Adrenal gland (tissue), 12 donors: Measurements from ENCODE around the gene ADAMTSL1. TPM values are rescaled to one million over a fixed set of nuclear protein-coding genes. Genes with fewer than 3 reads are reported as not detected.

Experiments
- DNase-seq, 7 donors: peaks; one replicate each; pipeline ENCODE4 v3.0.0-alpha.2; 2019 to 2020
- H3K27ac ChIP-seq, 5 donors: fragments of 200-600 bp; sonication (generic) in 4 of 5; 1 replicate in 3 of 5; 2 replicates in 2 of 5; pipeline versions ENCODE4 v1.5.1 to v1.8.0; 2016 to 2020; ENCODE audit warnings: mild to moderate bottlenecking in 1 of 5
- H3K27me3 ChIP-seq: fragments of 200-600 bp; 2 replicates; pipeline ENCODE4 v1.8.0; 2021
- H3K36me3 ChIP-seq, 2 donors: fragments of 200-600 bp; replicated peaks in 1 of 2; 1 replicate in 1 of 2; 2 replicates in 1 of 2; pipeline versions ENCODE4 v1.5.1 to v1.8.0; 2018 to 2022
- H3K4me1 ChIP-seq, 2 donors: fragments of 200-600 bp; replicated peaks in 1 of 2; 1 replicate in 1 of 2; 2 replicates in 1 of 2; pipeline versions ENCODE4 v1.5.1 to v1.8.0; 2018 to 2021
- H3K4me3 ChIP-seq, 4 donors: fragments of 200-600 bp; sonication (generic) in 3 of 4; one replicate each; pipeline ENCODE4 v1.5.1; 2016 to 2018
- H3K9me3 ChIP-seq, 3 donors: fragments of 200-600 bp; sonication (generic) in 1 of 3; replicated peaks in 1 of 3; 1 replicate in 2 of 3; 2 replicates in 1 of 3; pipeline versions ENCODE4 v1.5.1 to v1.8.0; 2016 to 2021
- POLR2A ChIP-seq, 2 donors: fragments of 450-650 bp; IDR thresholded peaks; one replicate each; pipeline ENCODE4 v1.6.1; 2017; ENCODE audit warnings: antibody characterized with exemption in 2 of 2, mild to moderate bottlenecking in 2 of 2, moderate library complexity in 1 of 2
- WGBS, 4 donors: extraction: QIAGEN DNeasy Blood & Tissue Kit in 2 of 4; methylation state at CpG; one replicate each; pipeline versions ENCODE4 v1.1.5 to v1.1.7; 2013 to 2017; 5-methylcytosine and 5-hydroxymethylcytosine counted together
- intact Hi-C, 2 donors: fragments of 100-400 bp; cut with DNase I; formaldehyde crosslinking; loops; one replicate each; pipeline versions ENCODE4 v1.14.1 to v1.15.0; 2022 to 2023
- polyA plus RNA-seq, 3 donors: library from polyadenylated mRNA; stranded (reverse); fragments of 200-250 nt in 2 of 3; fragments of 350-450 nt in 1 of 3; fragmentation: Illumina TruSeq in 1 of 3; extraction: RNeasy Lipid Tissue Mini Kit (QIAGEN cat#74804) in 1 of 3; gene quantifications; one replicate each; pipeline ENCODE4 v1.2.3, GENCODE V29; 2013 to 2014
- total RNA-seq, 9 donors: library from RNA; depleted of rRNA in 4 of 9; stranded (reverse); fragments of >200 nt in 4 of 9; fragments of 120-200 nt in 1 of 9; fragmentation: NEBNext Ultra II Directional in 1 of 9; extraction: Animal tissue kit (Norgen Biotek cat#: 25700) in 1 of 9; gene quantifications; one replicate each; pipeline versions ENCODE4 v1.1.0 to v1.2.4, GENCODE V29; 2013 to 2023
- TF ChIP-seq, protein P1 (sequence below), 6 experiments: fragments of 450-650 bp in 4 of 6; fragments of 200-600 bp in 2 of 6; sonication (generic) in 1 of 6; IDR thresholded peaks; 1 replicate in 5 of 6; 2 replicates in 1 of 6; pipeline versions ENCODE4 v1.5.1 to v1.8.0; 2016 to 2021; ENCODE audit warnings: antibody characterized with exemption in 6 of 6, mild to moderate bottlenecking in 2 of 6, moderate library complexity in 1 of 6
- donor health status: healthy with polysubstance abuse.
- donor health status: Bipolar disorder and iron deficiency.
- donor health status: DM: yes; HTN: yes; CAD: no.
- donor health status: DM: no; HTN: no; CAD: no.
- donor health status: DM: no; HTN: no; CAD: no.
- donor health status: DM: yes; HTN: yes; CAD: no.

Gene ADAMTSL1
- total and polyA plus RNA-seq, 12 donors = 4.9 to 38.1 (median 20.6) TPM

DNA sequence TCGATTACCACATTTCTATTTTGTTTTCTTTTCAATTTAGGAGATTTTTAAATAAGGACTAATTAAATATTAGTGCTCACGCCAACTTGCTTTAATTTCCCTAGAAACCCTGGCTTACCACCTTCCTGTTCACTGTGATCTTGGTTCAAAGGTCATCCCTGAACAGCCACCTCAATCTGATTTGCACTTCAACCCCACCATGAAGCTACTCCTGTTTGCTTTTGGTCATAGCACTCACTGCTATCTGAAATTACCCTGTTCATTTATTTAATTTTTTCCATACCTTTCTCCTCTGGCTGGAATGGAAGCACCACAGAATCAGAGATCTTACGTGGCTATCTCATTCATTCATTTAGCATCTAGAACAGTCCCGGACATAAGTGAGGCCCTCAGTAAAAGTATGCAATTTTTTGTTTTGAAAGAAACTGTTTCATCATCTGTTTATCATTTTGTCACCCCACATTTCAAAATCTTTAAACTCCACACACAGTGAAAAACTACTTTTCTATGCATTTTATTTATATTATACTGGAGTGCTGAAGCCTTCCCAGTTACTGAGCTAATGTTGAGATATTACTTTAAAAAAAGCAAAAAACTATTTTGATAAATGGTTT lies 17.2 kb upstream of the ADAMTSL1 start:
- no peak overlapping the region for H3K4me3 ChIP-seq
- DNase-seq = no peak
- no peaks in the 10 kb centered on the region for H3K9me3 ChIP-seq
- WGBS, 4 donors = 65 to 89% (median 85%) methylated on average over 4 of the region's 4 CpGs
- intact Hi-C loops = no loop called here
- no peak for TF ChIP-seq POLR2A (IDR thresholded peaks at IDR 0.05)
- TF ChIP-seq, protein P1, sequence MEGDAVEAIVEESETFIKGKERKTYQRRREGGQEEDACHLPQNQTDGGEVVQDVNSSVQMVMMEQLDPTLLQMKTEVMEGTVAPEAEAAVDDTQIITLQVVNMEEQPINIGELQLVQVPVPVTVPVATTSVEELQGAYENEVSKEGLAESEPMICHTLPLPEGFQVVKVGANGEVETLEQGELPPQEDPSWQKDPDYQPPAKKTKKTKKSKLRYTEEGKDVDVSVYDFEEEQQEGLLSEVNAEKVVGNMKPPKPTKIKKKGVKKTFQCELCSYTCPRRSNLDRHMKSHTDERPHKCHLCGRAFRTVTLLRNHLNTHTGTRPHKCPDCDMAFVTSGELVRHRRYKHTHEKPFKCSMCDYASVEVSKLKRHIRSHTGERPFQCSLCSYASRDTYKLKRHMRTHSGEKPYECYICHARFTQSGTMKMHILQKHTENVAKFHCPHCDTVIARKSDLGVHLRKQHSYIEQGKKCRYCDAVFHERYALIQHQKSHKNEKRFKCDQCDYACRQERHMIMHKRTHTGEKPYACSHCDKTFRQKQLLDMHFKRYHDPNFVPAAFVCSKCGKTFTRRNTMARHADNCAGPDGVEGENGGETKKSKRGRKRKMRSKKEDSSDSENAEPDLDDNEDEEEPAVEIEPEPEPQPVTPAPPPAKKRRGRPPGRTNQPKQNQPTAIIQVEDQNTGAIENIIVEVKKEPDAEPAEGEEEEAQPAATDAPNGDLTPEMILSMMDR (IDR thresholded peaks at IDR 0.05) = no peak
- no peak overlapping the region for H3K27ac ChIP-seq
- H3K27me3 ChIP-seq = no peaks in the 10 kb centered on the region
- H3K4me1 ChIP-seq = no peaks in the 10 kb centered on the region
- no peaks in the 10 kb centered on the region for H3K36me3 ChIP-seq

DNA sequence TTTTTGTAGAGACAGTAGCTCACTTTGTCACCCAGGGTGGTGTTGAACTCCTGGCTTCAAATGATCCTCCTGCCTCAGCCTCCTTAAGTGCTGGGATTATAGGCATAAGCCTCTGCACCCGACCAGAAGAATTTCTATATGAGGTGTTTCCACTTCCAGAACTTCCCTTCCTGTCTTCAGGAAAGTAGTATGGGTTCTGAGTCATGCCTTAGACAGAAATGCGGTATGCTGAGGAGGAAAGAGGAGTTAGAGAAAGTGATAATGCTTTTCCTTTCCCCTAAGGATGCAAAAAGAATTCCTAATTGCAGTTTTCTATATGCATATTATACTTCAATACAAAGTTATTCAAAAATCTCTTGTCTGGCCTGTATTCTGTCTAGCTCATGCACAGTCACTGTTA lies 16.4 kb upstream of the ADAMTSL1 start:
- Histone ChIP-seq H3K27ac (no peak overlapping the region), H3K27me3 (no peaks in the 10 kb centered on the region), H3K36me3 (no peaks in the 10 kb centered on the region), H3K4me1 (no peaks in the 10 kb centered on the region), H3K9me3 (no peaks in the 10 kb centered on the region), H3K4me3 (no peak overlapping the region)
- TF ChIP-seq POLR2A (IDR thresholded peaks at IDR 0.05) = no peak
- TF ChIP-seq, protein P1 (IDR thresholded peaks at IDR 0.05) = no peak
- WGBS, 4 donors = 85 to 92% (median 89%) methylated on average over 2 of the region's 2 CpGs
- no peak for DNase-seq
- intact Hi-C loops = no loop called here

DNA sequence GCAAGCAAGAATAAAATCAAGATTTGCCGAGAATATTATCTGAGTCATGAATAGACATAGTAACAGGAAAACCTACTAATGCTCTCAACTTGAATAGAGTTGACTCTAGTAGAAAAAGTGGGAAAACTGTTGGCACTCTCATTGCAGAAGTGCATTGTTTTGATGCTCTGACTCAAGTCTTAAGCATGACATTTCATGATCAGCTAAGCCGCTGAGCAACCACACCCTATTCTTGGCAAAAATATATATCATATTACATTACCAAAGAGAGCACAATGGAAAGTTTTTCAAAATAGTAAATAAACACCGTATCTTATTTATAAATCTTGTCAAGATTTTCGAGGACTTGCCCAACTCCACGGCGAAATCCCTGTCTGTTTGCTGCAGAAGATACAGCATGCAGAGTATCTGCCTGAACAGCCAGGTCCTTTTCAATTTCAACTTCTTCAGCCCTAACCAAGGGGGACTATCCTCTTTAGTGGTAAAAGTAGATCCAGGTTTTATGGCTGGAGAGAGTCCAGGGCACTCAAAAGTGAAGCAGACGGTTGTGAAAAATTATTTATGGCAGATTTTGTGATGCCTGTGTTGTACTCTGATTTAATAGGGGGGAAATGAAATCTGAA lies 13.9 kb upstream of the ADAMTSL1 start:
- H3K27ac ChIP-seq = no peak overlapping the region
- 85 to 87% (median 86%) methylated on average over 7 of the region's 7 CpGs for WGBS, 4 donors
- no peaks in the 10 kb centered on the region for H3K36me3 ChIP-seq
- intact Hi-C loops = loop anchor here in 1 of 2 donors (10.0 kb wide), 1 partner anchor 55 kb away; no protein-coding TSS in a partner anchor
- H3K27me3 ChIP-seq = no peaks in the 10 kb centered on the region
- no peaks in the 10 kb centered on the region for H3K9me3 ChIP-seq
- H3K4me3 ChIP-seq = no peak overlapping the region
- TF ChIP-seq, protein P1 (IDR thresholded peaks at IDR 0.05) = no peak
- no peak for TF ChIP-seq POLR2A (IDR thresholded peaks at IDR 0.05)
- no peaks in the 10 kb centered on the region for H3K4me1 ChIP-seq
- no peak for DNase-seq

DNA sequence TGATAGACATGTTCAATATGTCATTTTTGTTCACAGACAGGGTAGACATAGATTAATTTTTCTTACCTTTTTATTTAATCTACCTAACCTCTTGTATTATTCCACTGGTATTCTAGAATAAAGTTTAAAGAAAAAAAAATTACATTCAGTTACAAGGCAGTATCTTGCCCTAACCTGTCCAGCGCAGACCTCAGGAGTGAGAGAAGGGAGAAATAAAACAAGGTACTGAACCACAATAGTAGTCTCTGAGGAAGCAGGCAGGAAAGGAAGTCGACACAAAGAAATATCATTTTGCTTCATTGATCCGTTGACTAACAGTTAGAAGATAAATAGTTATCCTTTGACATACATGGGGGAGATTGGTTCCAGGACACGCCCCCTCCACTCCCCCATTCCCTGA lies 12.5 kb upstream of the ADAMTSL1 start:
- Histone ChIP-seq H3K27me3 (no peaks in the 10 kb centered on the region), H3K4me3 (no peak overlapping the region), H3K4me1 (no peaks in the 10 kb centered on the region), H3K36me3 (no peaks in the 10 kb centered on the region), H3K27ac (no peak overlapping the region), H3K9me3 (no peaks in the 10 kb centered on the region)
- intact Hi-C loops = loop anchor here in 1 of 2 donors (10.0 kb wide), 1 partner anchor 57 kb away; no protein-coding TSS in a partner anchor
- WGBS, 4 donors = 77 to 81% (median 78%) methylated on average over 4 of the region's 4 CpGs
- TF ChIP-seq, protein P1 (IDR thresholded peaks at IDR 0.05) = no peak
- no peak for DNase-seq
